Cardiac muscle cell (in vitro differentiated cells and primary cell): ENCODE measurements around the gene MTPN. TPM values are rescaled to one million over a fixed set of nuclear protein-coding genes. Genes with fewer than 3 reads are reported as not detected.
A peak's percentile ranks its signal among the peaks of the same experiment; 100 is the strongest.

Source experiments
- DNase-seq, 2 donors: peaks; one replicate each; pipeline versions ENCODE4 v3.0.0 to v3.0.0-alpha.2; 2010 to 2017; ENCODE audit warnings: low read depth in 1 of 2, low spot score in 1 of 2
- H3K27ac ChIP-seq: fragments of 200-600 bp; sonication (generic); 2 replicates; pipeline ENCODE4 v1.5.1; 2016
- H3K27me3 ChIP-seq: fragments of 200-600 bp; sonication (generic); 2 replicates; pipeline ENCODE4 v1.6.0; 2016; ENCODE audit warnings: control low read depth
- H3K36me3 ChIP-seq: fragments of 200-600 bp; sonication (generic); 2 replicates; pipeline ENCODE4 v1.5.1; 2016; ENCODE audit warnings: control low read depth
- H3K4me1 ChIP-seq: fragments of 200-600 bp; sonication (generic); 2 replicates; pipeline ENCODE4 v1.8.1; 2017; ENCODE audit warnings: low read depth, mild to moderate bottlenecking, mixed run types
- H3K4me3 ChIP-seq: fragments of 200-600 bp; sonication (generic); 2 replicates; pipeline ENCODE4 v1.5.1; 2016; ENCODE audit warnings: mild to moderate bottlenecking
- H3K9me3 ChIP-seq: fragments of 200-600 bp; sonication (generic); 2 replicates; pipeline ENCODE4 v1.5.1; 2017; ENCODE audit warnings: low read depth, mild to moderate bottlenecking, control low read depth
- CTCF ChIP-seq: IDR thresholded peaks from 2 replicates; pipeline ENCODE4 v1.5.1; 2012; ENCODE audit warnings: low read depth, mild to moderate bottlenecking, low read length
- polyA plus RNA-seq: library from polyadenylated mRNA; unstranded; fragments of >200 nt; fragmentation: Nextera tagmentation; extraction: Ambion mirVana; gene quantifications from 2 replicates; pipeline ENCODE4 v1.2.1, GENCODE V29; 2016
- total RNA-seq: library from RNA; depleted of rRNA; stranded (reverse); fragments of >200 nt; gene quantifications from 2 replicates; pipeline ENCODE4 v1.2.3, GENCODE V29; 2016

MTPN gene
- total and polyA plus RNA-seq, 2 experiments from 2014 or later = 86.1 to 110 TPM

DNA sequence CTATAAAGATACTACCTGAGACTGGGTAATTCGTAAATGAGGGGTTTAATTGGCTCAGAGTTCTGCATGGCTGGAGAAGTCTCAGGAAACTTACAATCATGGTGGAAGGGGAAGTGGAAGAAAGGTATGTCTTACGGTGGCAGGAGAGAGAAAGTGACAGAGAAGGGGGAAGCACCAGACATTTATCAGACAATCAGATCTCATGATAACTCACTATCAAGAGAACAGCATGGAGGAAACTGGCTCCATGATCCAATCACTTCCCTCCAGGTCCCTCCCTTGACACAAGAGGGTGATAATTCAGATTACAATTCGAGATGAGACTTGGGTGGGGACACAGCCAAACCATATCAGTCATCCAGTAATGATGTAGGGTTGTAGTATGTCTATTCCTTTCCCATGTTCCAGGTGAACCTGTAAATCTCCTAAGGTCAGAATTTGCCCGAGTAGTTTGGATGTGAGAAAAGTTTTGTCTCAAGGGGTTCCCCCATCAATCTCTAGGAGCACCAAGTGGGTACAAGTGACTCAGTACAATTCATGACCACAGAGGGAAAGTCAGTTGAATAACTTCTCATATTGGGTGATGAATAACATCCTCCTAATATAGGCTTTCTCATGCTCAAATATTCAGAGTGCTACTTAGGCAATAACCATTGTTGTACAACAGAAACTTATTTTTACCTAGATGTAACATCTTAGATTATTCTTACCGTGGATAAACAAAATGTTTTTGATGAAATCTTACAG is 39.7 kb upstream of the MTPN start:
- H3K36me3 ChIP-seq = no peaks in the 10 kb centered on the region
- H3K4me3 ChIP-seq = no peak overlapping the region
- no peak overlapping the region for H3K27ac ChIP-seq
- no peaks in the 10 kb centered on the region for H3K27me3 ChIP-seq
- no peak for TF ChIP-seq CTCF
- no peaks in the 10 kb centered on the region for H3K4me1 ChIP-seq
- no peak for DNase-seq
- no peaks in the 10 kb centered on the region for H3K9me3 ChIP-seq

- H3K4me1 ChIP-seq = no peaks in the 10 kb centered on the region
- TF ChIP-seq CTCF = no peak
Observed at GRCh38 chr7:136015638-136016037, 38.5 kb upstream of the MTPN start.

GRCh38 chr7:136014659-136015058 is 37.5 kb upstream of the MTPN start:
- no peak for TF ChIP-seq CTCF
- Histone ChIP-seq H3K27ac (no peak overlapping the region), H3K27me3 (no peaks in the 10 kb centered on the region), H3K4me1 (peaks cover 2% of the 10 kb centered on the region), H3K36me3 (no peaks in the 10 kb centered on the region), H3K4me3 (no peak overlapping the region), H3K9me3 (no peaks in the 10 kb centered on the region)
- no peak for DNase-seq

More at GRCh38 chr7:136015638-136016037, 38.5 kb upstream of the MTPN start:
- Histone ChIP-seq H3K4me3 (no peak overlapping the region), H3K9me3 (no peaks in the 10 kb centered on the region), H3K36me3 (no peaks in the 10 kb centered on the region), H3K27ac (no peak overlapping the region), H3K27me3 (no peaks in the 10 kb centered on the region)
- no peak for DNase-seq

- Histone ChIP-seq H3K9me3 (no peaks in the 10 kb centered on the region), H3K27ac (no peak overlapping the region), H3K4me1 (peaks cover 16% of the 10 kb centered on the region), H3K36me3 (no peaks in the 10 kb centered on the region), H3K27me3 (no peaks in the 10 kb centered on the region), H3K4me3 (no peak overlapping the region)
- TF ChIP-seq CTCF = no peak
- DNase-seq = no peak
Observed at GRCh38 chr7:136012238-136012637, 35.1 kb upstream of the MTPN start.

DNA sequence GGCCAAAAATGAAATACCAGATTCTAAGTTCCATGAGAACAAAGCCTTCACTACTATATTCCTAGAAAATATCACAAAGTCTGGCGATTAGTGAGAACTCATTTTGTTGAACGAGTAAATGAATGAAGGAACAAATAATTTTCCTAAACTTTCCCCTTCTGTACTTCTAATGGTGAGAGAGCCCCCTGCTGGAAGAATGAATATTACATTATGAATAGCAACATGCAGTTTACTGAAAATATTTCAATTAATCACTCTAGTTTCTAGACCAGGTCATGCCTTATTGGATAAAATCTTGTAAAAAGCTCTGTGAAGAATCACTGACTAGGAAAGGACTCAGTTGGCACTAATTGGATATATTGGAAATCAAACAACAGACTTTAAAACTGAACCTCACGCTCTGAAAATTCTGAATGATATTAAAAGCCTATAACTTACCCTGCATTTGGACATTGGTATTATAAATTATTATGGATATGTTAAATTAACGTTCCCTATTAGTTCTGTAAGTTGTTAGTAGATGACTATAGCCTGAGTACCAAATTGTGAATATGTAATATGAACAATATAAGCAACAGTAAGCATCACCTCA is 32.4 kb upstream of the MTPN start:
- Histone ChIP-seq H3K36me3 (no peaks in the 10 kb centered on the region), H3K27me3 (no peaks in the 10 kb centered on the region), H3K4me1 (peaks cover 16% of the 10 kb centered on the region), H3K4me3 (no peak overlapping the region), H3K27ac (no peak overlapping the region), H3K9me3 (no peaks in the 10 kb centered on the region)
- peak; percentile 68 to 78 for DNase-seq
- peak; percentile 55 for TF ChIP-seq CTCF
